BLaER1 (cell line): ENCODE measurements around the gene CWC15.

Experiments
- H3K27ac ChIP-seq: shearing (Covaris generic); formaldehyde crosslinking; 2 replicates; pipeline ENCODE4 v1.8.1; 2022
- H3K27me3 ChIP-seq: shearing (Covaris generic); formaldehyde crosslinking; 2 replicates; pipeline ENCODE4 v1.8.1; 2022
- H3K36me3 ChIP-seq: shearing (Covaris generic); formaldehyde crosslinking; 2 replicates; pipeline ENCODE4 v1.8.1; 2022
- H3K4me1 ChIP-seq: shearing (Covaris generic); formaldehyde crosslinking; 2 replicates; pipeline ENCODE4 v1.8.1; 2022
- H3K4me2 ChIP-seq: shearing (Covaris generic); formaldehyde crosslinking; 2 replicates; pipeline ENCODE4 v1.8.1; 2022
- H3K4me3 ChIP-seq: shearing (Covaris generic); formaldehyde crosslinking; 2 replicates; pipeline ENCODE4 v1.8.1; 2022
- H3K9ac ChIP-seq: shearing (Covaris generic); formaldehyde crosslinking; 2 replicates; pipeline ENCODE4 v1.8.1; 2022
- H3K9me3 ChIP-seq: shearing (Covaris generic); formaldehyde crosslinking; 2 replicates; pipeline ENCODE4 v1.8.1; 2022
- H4K20me1 ChIP-seq: shearing (Covaris generic); formaldehyde crosslinking; 2 replicates; pipeline ENCODE4 v1.8.1; 2022
- Cebpa-rat ChIP-seq: shearing (Covaris generic); IDR thresholded peaks from 2 replicates; pipeline ENCODE4 v1.8.1; 2022

The CWC15 gene

GRCh38 chr11:94958121-94958696 is 15.1 kb downstream of the CWC15 start:
- no peak overlapping the region for H3K4me3 ChIP-seq
- H3K27me3 ChIP-seq, result no peaks in the 10 kb centered on the region
- H3K9me3 ChIP-seq, result no peaks in the 10 kb centered on the region
- no peaks in the 10 kb centered on the region for H4K20me1 ChIP-seq
- peaks cover 51% of the 10 kb centered on the region for H3K36me3 ChIP-seq
- H3K4me2 ChIP-seq, result no peak overlapping the region
- H3K4me1 ChIP-seq, result no peaks in the 10 kb centered on the region
- no peak for TF ChIP-seq Cebpa-rat
- no peak overlapping the region for H3K9ac ChIP-seq
- no peak overlapping the region for H3K27ac ChIP-seq

GRCh38 chr11:94956963-94957362 is 16.4 kb downstream of the CWC15 start:
- no peaks in the 10 kb centered on the region for H3K4me1 ChIP-seq
- no peak for TF ChIP-seq Cebpa-rat
- no peaks in the 10 kb centered on the region for H3K9me3 ChIP-seq
- no peak overlapping the region for H3K4me3 ChIP-seq
- no peak overlapping the region for H3K9ac ChIP-seq
- H3K27me3 ChIP-seq, result no peaks in the 10 kb centered on the region
- H3K36me3 ChIP-seq, result peaks cover 39% of the 10 kb centered on the region
- H4K20me1 ChIP-seq, result no peaks in the 10 kb centered on the region
- H3K4me2 ChIP-seq, result no peak overlapping the region
- H3K27ac ChIP-seq, result no peak overlapping the region

GRCh38 chr11:94954753-94955152 is 18.6 kb downstream of the CWC15 start:
- Histone ChIP-seq H3K4me3 (no peak overlapping the region), H3K27me3 (no peaks in the 10 kb centered on the region), H3K36me3 (peaks cover 16% of the 10 kb centered on the region), H4K20me1 (no peaks in the 10 kb centered on the region), H3K4me2 (no peak overlapping the region), H3K27ac (no peak overlapping the region), H3K9me3 (no peaks in the 10 kb centered on the region), H3K9ac (no peak overlapping the region), H3K4me1 (no peaks in the 10 kb centered on the region)
- TF ChIP-seq Cebpa-rat, result no peak

GRCh38 chr11:94948070-94948617 is 25.2 kb downstream of the CWC15 start:
- Histone ChIP-seq H3K4me2 (peak overlapping the region; percentile 63), H3K4me3 (no peak overlapping the region), H3K27me3 (no peaks in the 10 kb centered on the region), H3K4me1 (peaks cover 33% of the 10 kb centered on the region), H3K9ac (no peak overlapping the region; the same call in 1 of the 2 replicates), H3K27ac (peak overlapping the region; percentile 52; the same call in 1 of the 2 replicates), H4K20me1 (no peaks in the 10 kb centered on the region), H3K9me3 (no peaks in the 10 kb centered on the region), H3K36me3 (no peaks in the 10 kb centered on the region)
- no peak for TF ChIP-seq Cebpa-rat

GRCh38 chr11:94946812-94947211 is 26.5 kb downstream of the CWC15 start:
- H4K20me1 ChIP-seq, result no peaks in the 10 kb centered on the region

GRCh38 chr11:94941131-94941530 is 32.2 kb downstream of the CWC15 start:
- peaks cover 6% of the 10 kb centered on the region; the same call in 1 of the 2 replicates for H3K4me1 ChIP-seq
- no peaks in the 10 kb centered on the region for H3K36me3 ChIP-seq
- H3K9me3 ChIP-seq, result no peaks in the 10 kb centered on the region
- no peaks in the 10 kb centered on the region for H3K27me3 ChIP-seq
- TF ChIP-seq Cebpa-rat, result no peak
- H3K4me2 ChIP-seq, result no peak overlapping the region
- H3K27ac ChIP-seq, result no peak overlapping the region
- no peak overlapping the region for H3K9ac ChIP-seq
- H4K20me1 ChIP-seq, result no peaks in the 10 kb centered on the region
- H3K4me3 ChIP-seq, result no peak overlapping the region

More at GRCh38 chr11:94946812-94947211, 26.5 kb downstream of the CWC15 start:
- Histone ChIP-seq H3K4me3 (no peak overlapping the region), H3K9me3 (no peaks in the 10 kb centered on the region), H3K9ac (no peak overlapping the region), H3K27ac (no peak overlapping the region), H3K4me1 (peaks cover 33% of the 10 kb centered on the region), H3K4me2 (peak overlapping the region; percentile 63), H3K27me3 (no peaks in the 10 kb centered on the region), H3K36me3 (no peaks in the 10 kb centered on the region)
- no peak for TF ChIP-seq Cebpa-rat

GRCh38 chr11:94939346-94939745 is 34.0 kb downstream of the CWC15 start:
- no peak overlapping the region for H3K27ac ChIP-seq
- H3K4me2 ChIP-seq, result no peak overlapping the region
- H4K20me1 ChIP-seq, result no peaks in the 10 kb centered on the region
- H3K9me3 ChIP-seq, result no peaks in the 10 kb centered on the region
- TF ChIP-seq Cebpa-rat, result no peak
- H3K9ac ChIP-seq, result no peak overlapping the region
- H3K4me1 ChIP-seq, result peaks cover 22% of the 10 kb centered on the region
- no peaks in the 10 kb centered on the region for H3K27me3 ChIP-seq
- no peak overlapping the region for H3K4me3 ChIP-seq
- no peaks in the 10 kb centered on the region for H3K36me3 ChIP-seq

GRCh38 chr11:94938095-94939055 is 35.0 kb downstream of the CWC15 start:
- H3K9ac ChIP-seq, result no peak overlapping the region
- no peaks in the 10 kb centered on the region for H3K9me3 ChIP-seq
- no peak overlapping the region for H3K27ac ChIP-seq

GRCh38 chr11:94934846-94935245 is 38.5 kb downstream of the CWC15 start:
- Histone ChIP-seq H3K9me3 (no peaks in the 10 kb centered on the region), H3K4me2 (peak overlapping the region; percentile 82), H3K27me3 (no peaks in the 10 kb centered on the region), H3K9ac (peak overlapping the region; percentile 34; the same call in 1 of the 2 replicates), H3K4me3 (peak overlapping the region; percentile 23; the same call in 1 of the 2 replicates), H3K36me3 (no peaks in the 10 kb centered on the region), H3K4me1 (peaks cover 48% of the 10 kb centered on the region), H3K27ac (peak overlapping the region; percentile 68), H4K20me1 (no peaks in the 10 kb centered on the region)
- TF ChIP-seq Cebpa-rat, result no peak

More at GRCh38 chr11:94938095-94939055, 35.0 kb downstream of the CWC15 start:
- Histone ChIP-seq H4K20me1 (no peaks in the 10 kb centered on the region), H3K4me1 (peaks cover 32% of the 10 kb centered on the region), H3K4me3 (no peak overlapping the region), H3K27me3 (no peaks in the 10 kb centered on the region), H3K4me2 (no peak overlapping the region), H3K36me3 (no peaks in the 10 kb centered on the region)
- no peak for TF ChIP-seq Cebpa-rat
